Type B pancreatic cell (in vitro differentiated cells): ENCODE measurements around the gene FAM13A. TPM values are rescaled to one million over a fixed set of nuclear protein-coding genes. Genes with fewer than 3 reads are reported as not detected.
A peak's percentile ranks its signal among the peaks of the same experiment; 100 is the strongest.

Experiments
- DNase-seq: peaks from one replicate; pipeline ENCODE4 v3.0.0; 2021; ENCODE audit warnings: mixed read lengths; ENCODE audit not compliant: unreplicated experiment; ENCODE audit errors: extremely low spot score
- H3K27ac Mint-ChIP-seq: 2 replicates; pipeline ENCODE4 v1.8.0; 2021; ENCODE audit warnings: mild to moderate bottlenecking, mixed read lengths
- H3K27me3 Mint-ChIP-seq: 2 replicates; pipeline ENCODE4 v1.8.0; 2021; ENCODE audit warnings: mixed read lengths
- H3K36me3 Mint-ChIP-seq: 2 replicates; pipeline ENCODE4 v1.8.0; 2021; ENCODE audit warnings: mixed read lengths
- H3K4me1 Mint-ChIP-seq: one replicate; pipeline ENCODE4 v1.8.0; 2021; ENCODE audit warnings: mixed read lengths; ENCODE audit not compliant: unreplicated experiment
- H3K4me3 Mint-ChIP-seq: 2 replicates; pipeline ENCODE4 v1.8.0; 2021; ENCODE audit warnings: mild to moderate bottlenecking, mixed read lengths
- H3K9me3 Mint-ChIP-seq: 2 replicates; pipeline ENCODE4 v1.8.0; 2021; ENCODE audit warnings: mixed read lengths
- CTCF ChIP-seq: fragments of 200-600 bp; sonication (generic); conservative IDR thresholded peaks from 2 replicates; pipeline ENCODE4 v1.5.0; 2021; ENCODE audit warnings: antibody characterized with exemption, mild to moderate bottlenecking
- total RNA-seq: library from RNA; stranded (reverse); gene quantifications from 2 replicates; pipeline ENCODE4 v1.2.1, GENCODE V29; 2021; ENCODE audit warnings: low replicate concordance

The FAM13A gene
- total RNA-seq, 1 donor from 2014 or later: 29.5 TPM

- DNase-seq: no peak
- Mint-ChIP-seq H3K4me3 (peak overlapping the region; percentile 91), H3K4me1 (peaks cover 41% of the 10 kb centered on the region), H3K27ac (no peak overlapping the region), H3K36me3 (peaks cover 5% of the 10 kb centered on the region), H3K27me3 (no peaks in the 10 kb centered on the region), H3K9me3 (peaks cover 6% of the 10 kb centered on the region)
- no peak for TF ChIP-seq CTCF
Observed at GRCh38 chr4:89054627-89055026, 2.4 kb downstream of the FAM13A start.

- H3K4me3 Mint-ChIP-seq: no peak overlapping the region
- no peak for TF ChIP-seq CTCF
- H3K4me1 Mint-ChIP-seq: peaks cover 22% of the 10 kb centered on the region
- DNase-seq: no peak
- peaks cover 6% of the 10 kb centered on the region for H3K9me3 Mint-ChIP-seq
- H3K27ac Mint-ChIP-seq: no peak overlapping the region
- H3K36me3 Mint-ChIP-seq: peaks cover 9% of the 10 kb centered on the region
- no peaks in the 10 kb centered on the region for H3K27me3 Mint-ChIP-seq
Observed at GRCh38 chr4:89049853-89050252, 7.1 kb downstream of the FAM13A start.

- Mint-ChIP-seq H3K4me3 (no peak overlapping the region), H3K9me3 (peaks cover 6% of the 10 kb centered on the region), H3K4me1 (peaks cover 16% of the 10 kb centered on the region), H3K27ac (no peak overlapping the region), H3K36me3 (peaks cover 14% of the 10 kb centered on the region), H3K27me3 (no peaks in the 10 kb centered on the region)
- no peak for DNase-seq
- no peak for TF ChIP-seq CTCF
Observed at GRCh38 chr4:89048906-89049601, 7.9 kb downstream of the FAM13A start.

GRCh38 chr4:89044147-89044900 lies 12.7 kb downstream of the FAM13A start:
- Mint-ChIP-seq H3K9me3 (no peaks in the 10 kb centered on the region), H3K36me3 (peaks cover 15% of the 10 kb centered on the region), H3K27ac (no peak overlapping the region), H3K27me3 (no peaks in the 10 kb centered on the region), H3K4me3 (no peak overlapping the region), H3K4me1 (no peaks in the 10 kb centered on the region)
- no peak for DNase-seq
- no peak for TF ChIP-seq CTCF

- Mint-ChIP-seq H3K27ac (no peak overlapping the region), H3K4me1 (no peaks in the 10 kb centered on the region), H3K27me3 (no peaks in the 10 kb centered on the region), H3K4me3 (no peak overlapping the region), H3K9me3 (peaks cover 7% of the 10 kb centered on the region), H3K36me3 (peaks cover 22% of the 10 kb centered on the region)
- no peak for TF ChIP-seq CTCF
- no peak for DNase-seq
Observed at GRCh38 chr4:89042055-89042454, 14.9 kb downstream of the FAM13A start.
